Sigmoid colon (tissue), 4 donors: ENCODE measurements around the gene XAF1.

Experiments
- CTCF ChIP-seq, 4 experiments: fragments of 450-650 bp in 3 of 4; fragments of 200-600 bp in 1 of 4; IDR thresholded peaks; one replicate each; pipeline ENCODE4 v1.5.1; 2016 to 2019; ENCODE audit warnings: antibody characterized with exemption in 4 of 4, mild to moderate bottlenecking in 3 of 4, moderate library complexity in 2 of 4
- POLR2A ChIP-seq, 2 donors: fragments of 450-650 bp; IDR thresholded peaks; one replicate each; pipeline ENCODE4 v1.6.1; 2016; ENCODE audit warnings: antibody characterized with exemption in 2 of 2, mild to moderate bottlenecking in 2 of 2, moderate library complexity in 2 of 2
- POLR2AphosphoS5 ChIP-seq, 4 donors: sonication (generic); formaldehyde crosslinking; IDR thresholded peaks; one replicate each; pipeline ENCODE4 v1.6.1; 2017; ENCODE audit warnings: antibody characterized with exemption in 4 of 4

- no peak for TF ChIP-seq CTCF (IDR thresholded peaks at IDR 0.05)
- TF ChIP-seq POLR2A (IDR thresholded peaks at IDR 0.05): no peak
- TF ChIP-seq POLR2AphosphoS5 (IDR thresholded peaks at IDR 0.05): peak in 3 of 4 donors; percentile 28 to 48 (median 47)
Measured at GRCh38 chr17:6755731-6756184, at the start of gene XAF1.
